ENCODE data around the gene ZSCAN9. TPM values are rescaled to one million over a fixed set of nuclear protein-coding genes. Genes with fewer than 3 reads are reported as not detected.
A peak's percentile ranks its signal among the peaks of the same experiment; 100 is the strongest.

The ZSCAN9 gene
- 13.1 and 13.6 TPM in 2 replicates for total RNA-seq (2021; fragmentation: NEBNext Ultra II Directional; extraction: Animal tissue kit (Norgen Biotek cat#: 25700))
- 7.0 and 10.8 TPM in 2 replicates for polyA plus RNA-seq (2011; rRNA removed)
- 13.0 TPM for polyA plus RNA-seq (2011; cell fraction: cytosol; rRNA removed)
- 9.5 TPM for polyA plus RNA-seq (2011; cell fraction: nucleus; rRNA removed)
- 11.4 to 15.0 TPM (median 13.3 TPM) in 4 replicates for polyA plus RNA-seq (2012, experiment 1 of 2)
- polyA plus RNA-seq (2012, experiment 2 of 2): 4.4 TPM
- 8.7 TPM for polyA plus RNA-seq (2013, experiment 1 of 2)
- 8.4 TPM for polyA plus RNA-seq (2013, experiment 2 of 2)
- polyA minus RNA-seq (2011; rRNA and poly(A)+ RNA removed): 19.4 and 23.1 TPM in 2 replicates
- 7.6 TPM for polyA minus RNA-seq (2011; cell fraction: cytosol; rRNA and poly(A)+ RNA removed)
- polyA minus RNA-seq (2011; cell fraction: nucleus; rRNA and poly(A)+ RNA removed): 25.3 TPM
- long read RNA-seq, experiment 1, partial matches to known transcripts: 5 of 9 reads
- long read RNA-seq, experiment 1, other reads (novel, unspliced or antisense): 3 of 9 reads
- long read RNA-seq, experiment 2, partial matches to known transcripts: 4 of 13 reads
- long read RNA-seq, experiment 2, other reads (novel, unspliced or antisense): 5 of 13 reads

GRCh38 chr6:28225056-28225834, at the start of gene ZSCAN9:
Gene ZSCAN9 (plus strand): TSS chr6:28225275. CDS start chr6:28227085, 1,810 bp downstream.
- no peak within 1 kb of the TSS for H3K14ac ChIP-seq (ENCODE audit: insufficient read length)
- H3K9me3 ChIP-seq (ENCODE audit: insufficient read depth in 2 of 2, low read depth in 1 of 2, low read length in 1 of 2): no peaks in the 10 kb centered on the region
- H2BK15ac ChIP-seq (ENCODE audit: low read length): no peak within 1 kb of the TSS
- peak within 1 kb of the TSS; percentile 75 for H3K18ac ChIP-seq (ENCODE audit: extremely low read depth, low read length)
- no peaks in the 10 kb centered on the region for H3K4me1 ChIP-seq (replicated peaks in 1 of 4; ENCODE audit: control insufficient read depth in 3 of 4, insufficient read depth in 4 of 4, low read length in 3 of 4)
- H2AK5ac ChIP-seq (ENCODE audit: low read depth, low read length): no peak within 1 kb of the TSS
- no peak within 1 kb of the TSS for H2BK120ac ChIP-seq (replicated peaks; ENCODE audit: low read depth, low read length)
- no peak within 1 kb of the TSS for H2BK20ac ChIP-seq (ENCODE audit: low read length)
- peak; percentile 66 to 82 for DNase-seq (ENCODE audit: low read depth in 1 of 2, low spot score in 2 of 2)
- peak within 1 kb of the TSS; percentile 84 to 86 for H3K4me2 ChIP-seq (ENCODE audit: insufficient read depth in 1 of 2, low read depth in 2 of 2, low read length in 2 of 2)
- H3K79me1 ChIP-seq (ENCODE audit: low read depth, low read length): no peaks in the 10 kb centered on the region
- H3K4ac ChIP-seq (replicated peaks; ENCODE audit: insufficient read length, low read depth, low read length): no peak within 1 kb of the TSS
- H3K79me2 ChIP-seq (ENCODE audit: control insufficient read depth in 1 of 2, insufficient read depth in 2 of 2, low read length in 2 of 2): peaks cover 0 to 20% of the 10 kb centered on the region in 2 experiments; a peak in 2 of 4 replicates
- H4K91ac ChIP-seq (replicated peaks; ENCODE audit: insufficient read length, low read length): no peak within 1 kb of the TSS
- H3K4me3 ChIP-seq (ENCODE audit: extremely low read depth in 1 of 4, insufficient read depth in 2 of 4, low read depth in 3 of 4, low read length in 4 of 4): peak within 1 kb of the TSS; percentile 70 to 99 (median 98)
- no peak within 1 kb of the TSS for H4K5ac ChIP-seq (ENCODE audit: insufficient read length, low read depth, low read length)
- WGBS, 2 experiments (ENCODE audit: extremely low coverage in 1 of 2, insufficient coverage in 1 of 2, insufficient read length in 1 of 2, insufficient replicate concordance in 2 of 2, low coverage in 1 of 2, low lambda C conversion rate in 2 of 2, missing lambda C conversion rate in 1 of 2): 2% methylated on average over 38 of the region's 45 CpGs; no CpG with 5 or more reads in 1 of the 2 experiments
- H3K27ac ChIP-seq (ENCODE audit: low read depth, low read length): peak within 1 kb of the TSS; percentile 45; the same call in 1 of the 2 replicates
- peak within 1 kb of the TSS; percentile 11; the same call in 1 of the 2 replicates for H2BK5ac ChIP-seq (ENCODE audit: low read depth, low read length)
- ChIA-PET POLR2A (ENCODE audit: partially characterized antibody) (interaction anchor here (0.7 to 2.4 kb wide), 3 partner anchors 84 to 157 kb away, joined by 3 to 9 read pairs (median 3); partner anchors contain the start of genes ZKSCAN8 and ZSCAN31), CTCF (ENCODE audit: partially characterized antibody) (interaction anchor here (1.3 kb wide), 1 partner anchor 130 kb away, joined by 3 read pairs; no protein-coding TSS in a partner anchor)
- no peak within 1 kb of the TSS for H3K56ac ChIP-seq (replicated peaks; ENCODE audit: insufficient read length, low read depth, low read length)
- peak within 1 kb of the TSS; percentile 99 for H2AFZ ChIP-seq (ENCODE audit: low read length)
- H3K36me3 ChIP-seq (ENCODE audit: control insufficient read depth in 2 of 4, insufficient read depth in 4 of 4, low read length in 3 of 4): peaks cover 9 to 28% (median 24%) of the 10 kb centered on the region in 4 experiments
- peaks cover 4% of the 10 kb centered on the region; the same call in 1 of the 2 replicates for H3K23me2 ChIP-seq (ENCODE audit: low read depth, low read length)
- H3K23ac ChIP-seq (ENCODE audit: insufficient read length): no peak within 1 kb of the TSS
- peaks cover 6 to 28% (median 16%) of the 10 kb centered on the region in 4 experiments; a peak in 6 of 7 replicates for H3K27me3 ChIP-seq (replicated peaks in 1 of 4; ENCODE audit: control insufficient read depth in 3 of 4, extremely low read depth in 1 of 4, insufficient read depth in 3 of 4, low read length in 3 of 4)
- H4K8ac ChIP-seq (ENCODE audit: extremely low read depth, insufficient read depth, low read length): no peak within 1 kb of the TSS
- H4K20me1 ChIP-seq (replicated peaks in 1 of 2; ENCODE audit: control insufficient read depth in 1 of 2, insufficient read depth in 2 of 2, low read length in 2 of 2): peaks cover 0 to 3% of the 10 kb centered on the region in 2 experiments
- no peak for FAIRE-seq
- peak within 1 kb of the TSS; percentile 44 to 74 (median 69) for H3K9ac ChIP-seq (replicated peaks in 1 of 4; ENCODE audit: extremely low read depth in 1 of 4, low read depth in 3 of 4, low read length in 3 of 4)
- no peak within 1 kb of the TSS for H2BK12ac ChIP-seq (ENCODE audit: low read depth, low read length)
- TF ChIP-seq JUND (IDR thresholded peaks at IDR 0.05; ENCODE audit: low read length) (no peak), BRCA1 (IDR thresholded peaks at IDR 0.05; ENCODE audit: low read depth, low read length) (no peak), SRF (IDR thresholded peaks at IDR 0.05; ENCODE audit: low read depth, low read length) (no peak), BCL11A (IDR thresholded peaks at IDR 0.05; ENCODE audit: low read depth in 2 of 2, low read length in 2 of 2) (no peak), SUZ12 (IDR thresholded peaks at IDR 0.05; ENCODE audit: low read length) (no peak), EZH2 (IDR thresholded peaks at IDR 0.05; ENCODE audit: low read depth, low read length, severe bottlenecking) (no peak), SP4 (IDR thresholded peaks at IDR 0.05; ENCODE audit: low read length) (no peak)
- TF ChIP-seq, protein P1, sequence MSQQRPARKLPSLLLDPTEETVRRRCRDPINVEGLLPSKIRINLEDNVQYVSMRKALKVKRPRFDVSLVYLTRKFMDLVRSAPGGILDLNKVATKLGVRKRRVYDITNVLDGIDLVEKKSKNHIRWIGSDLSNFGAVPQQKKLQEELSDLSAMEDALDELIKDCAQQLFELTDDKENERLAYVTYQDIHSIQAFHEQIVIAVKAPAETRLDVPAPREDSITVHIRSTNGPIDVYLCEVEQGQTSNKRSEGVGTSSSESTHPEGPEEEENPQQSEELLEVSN (IDR thresholded peaks at IDR 0.05): no peak

Measured in H1 (cell line).